Effector memory CD4-positive, alpha-beta T cell (primary cell): ENCODE results near the gene DNAH8.

ENCODE experiments used
- DNase-seq, 3 donors: peaks; one replicate each; pipeline ENCODE4 v3.0.0-alpha.2; 2020
- H3K27ac ChIP-seq: 2 replicates; pipeline ENCODE4 v1.7.0; 2013; ENCODE audit warnings: mild to moderate bottlenecking, low read length, moderate library complexity; ENCODE audit not compliant: insufficient read depth, poor library complexity, severe bottlenecking
- H3K27me3 ChIP-seq: replicated peaks from 2 replicates; pipeline ENCODE4 v1.7.0; 2013; ENCODE audit warnings: mild to moderate bottlenecking, low read length; ENCODE audit not compliant: insufficient read depth, control insufficient read depth, poor library complexity, severe bottlenecking
- H3K36me3 ChIP-seq: 2 replicates; pipeline ENCODE4 v1.7.0; 2013; ENCODE audit warnings: mild to moderate bottlenecking, low read length, moderate library complexity; ENCODE audit not compliant: control insufficient read depth, insufficient read depth
- H3K4me1 ChIP-seq: 2 replicates; pipeline ENCODE4 v1.7.0; 2013; ENCODE audit warnings: low read length, mild to moderate bottlenecking; ENCODE audit not compliant: control insufficient read depth, insufficient read depth, poor library complexity, severe bottlenecking
- H3K4me3 ChIP-seq: 2 replicates; pipeline ENCODE4 v1.7.0; 2013; ENCODE audit warnings: low read length, low read depth, mild to moderate bottlenecking; ENCODE audit not compliant: insufficient read depth, poor library complexity, severe bottlenecking
- H3K9me3 ChIP-seq: 2 replicates; pipeline ENCODE4 v1.7.0; 2013; ENCODE audit warnings: mild to moderate bottlenecking, low read length, moderate library complexity; ENCODE audit not compliant: control insufficient read depth

Gene DNAH8

DNA sequence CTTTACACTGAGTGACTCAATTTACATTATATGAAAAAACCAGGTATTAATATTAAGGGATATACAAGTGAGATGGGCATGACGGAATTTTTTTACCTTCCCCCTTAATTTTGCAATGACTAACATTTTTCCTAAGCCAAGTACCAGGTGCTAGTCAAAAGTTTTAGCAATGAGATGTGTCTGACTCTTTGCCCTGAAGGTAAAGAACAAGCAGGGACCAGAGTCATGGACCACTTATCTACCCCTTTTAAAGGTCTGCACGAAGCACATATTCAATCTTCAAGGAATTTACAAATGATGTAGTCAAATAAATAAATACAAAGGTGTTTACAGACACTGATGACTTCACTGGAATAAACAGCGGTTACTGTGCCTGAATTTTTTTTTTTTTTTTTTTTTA is 13.6 kb upstream of the DNAH8 start:
- Histone ChIP-seq H3K4me3 (no peak overlapping the region), H3K36me3 (no peaks in the 10 kb centered on the region), H3K4me1 (peaks cover 4% of the 10 kb centered on the region), H3K27ac (no peak overlapping the region), H3K27me3 (no peaks in the 10 kb centered on the region), H3K9me3 (no peaks in the 10 kb centered on the region)
- no peak for DNase-seq

DNA sequence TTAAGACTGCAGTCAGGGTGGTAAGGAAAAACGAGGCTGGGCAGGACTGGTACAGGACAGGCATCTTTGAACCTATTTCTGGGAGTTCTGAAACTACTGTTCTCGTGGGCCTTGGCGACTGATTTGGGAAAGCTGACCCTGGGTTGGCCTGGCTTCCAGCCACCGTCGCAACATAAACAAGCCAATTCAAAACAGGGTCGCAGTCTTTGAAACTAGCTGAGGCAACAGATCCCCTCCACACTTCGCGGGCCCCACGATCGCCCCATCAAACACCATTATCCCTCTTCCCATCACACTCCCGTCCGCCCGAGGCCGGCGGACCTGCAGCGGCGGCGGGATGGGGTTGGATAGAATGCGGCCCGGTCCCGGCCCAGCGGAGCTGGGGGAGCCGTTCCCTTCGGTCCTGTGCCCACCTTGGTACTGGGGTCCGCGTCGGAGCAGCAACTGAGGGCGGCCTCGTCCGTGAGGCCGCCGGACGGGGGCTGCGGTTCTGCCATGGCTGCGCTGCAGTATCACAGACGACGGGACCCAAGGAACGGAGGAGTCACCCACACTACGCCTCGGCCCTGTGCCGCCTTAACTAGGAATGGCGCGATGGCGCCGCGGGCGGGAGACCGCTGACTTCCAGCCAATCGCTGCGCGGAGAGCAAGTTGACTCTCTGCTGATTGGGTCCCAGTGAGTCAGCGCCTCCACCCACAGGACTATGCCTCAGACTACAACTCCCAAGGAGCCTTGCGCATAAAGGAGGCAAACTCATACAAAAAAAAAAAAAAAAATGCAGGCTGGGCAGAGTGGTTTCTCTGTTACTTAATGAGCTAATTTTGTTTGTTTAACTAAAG is 12.3 kb upstream of the DNAH8 start, which contains the start of gene GLO1:
TSS of gene GLO1 (minus strand) at position 588 of the 840 bp plus-strand sequence. CDS start at position 497, 91 bp downstream.
- no peaks in the 10 kb centered on the region for H3K36me3 ChIP-seq
- H3K27me3 ChIP-seq = no peaks in the 10 kb centered on the region
- peak; percentile 89 to 96 (median 93) for DNase-seq
- H3K9me3 ChIP-seq = no peaks in the 10 kb centered on the region
- H3K27ac ChIP-seq = peak within 1 kb of the TSS; percentile 84
- H3K4me3 ChIP-seq = peak within 1 kb of the TSS; percentile 72
- H3K4me1 ChIP-seq = peaks cover 4% of the 10 kb centered on the region

DNA sequence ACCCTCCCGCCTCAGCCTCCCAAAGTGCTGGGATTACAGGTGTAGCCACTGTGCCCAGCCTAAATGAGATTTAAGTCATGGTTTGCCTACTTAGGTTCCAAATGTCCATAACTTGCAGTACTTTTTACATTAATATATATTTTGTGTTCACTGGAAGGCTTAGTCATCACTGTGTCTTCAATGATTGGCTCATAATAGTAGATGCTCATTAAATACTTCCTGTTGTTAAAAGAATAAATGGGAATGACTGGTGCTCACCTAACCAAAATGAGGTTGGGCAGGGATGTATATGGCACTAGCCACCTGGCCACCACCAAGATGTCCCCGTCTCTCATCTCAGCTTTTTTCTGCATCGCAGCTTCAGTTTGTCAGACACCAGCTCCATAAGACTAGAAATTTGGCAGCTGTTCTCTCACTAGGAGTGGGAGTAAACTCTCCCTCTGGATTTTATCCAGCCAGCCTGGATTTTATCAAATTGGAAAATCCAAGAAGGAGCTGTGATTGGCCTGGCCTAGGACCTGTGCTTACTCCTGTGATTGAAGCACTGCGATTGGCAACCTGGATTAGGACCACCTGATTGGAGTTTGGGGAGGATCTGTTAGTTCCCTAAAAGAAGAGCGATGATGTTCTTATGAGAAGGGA is 11.0 kb upstream of the DNAH8 start:
- Histone ChIP-seq H3K9me3 (no peaks in the 10 kb centered on the region), H3K27ac (no peak overlapping the region), H3K4me1 (peaks cover 4% of the 10 kb centered on the region), H3K36me3 (no peaks in the 10 kb centered on the region), H3K27me3 (no peaks in the 10 kb centered on the region), H3K4me3 (no peak overlapping the region)
- no peak for DNase-seq

DNA sequence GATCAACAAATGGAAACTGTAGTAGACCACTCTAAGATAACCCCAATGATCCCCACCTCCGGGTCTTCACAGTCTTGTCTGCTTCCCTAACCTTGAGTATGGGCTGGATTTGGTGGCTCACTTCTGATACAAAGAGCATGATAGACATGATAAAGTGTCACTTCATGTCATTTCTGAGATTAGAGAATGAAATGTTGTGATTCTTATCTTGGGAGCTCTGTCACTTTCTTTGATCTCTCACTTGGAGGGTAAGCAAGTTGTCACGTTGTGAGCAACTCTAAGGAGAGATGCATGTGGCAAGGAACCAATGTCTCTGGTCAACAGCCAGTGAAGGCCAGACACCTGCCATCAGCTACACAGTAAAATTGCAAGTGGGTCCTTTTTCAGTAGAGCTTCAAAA is 9.2 kb upstream of the DNAH8 start:
- Histone ChIP-seq H3K27me3 (no peaks in the 10 kb centered on the region), H3K9me3 (no peaks in the 10 kb centered on the region), H3K4me1 (peaks cover 4% of the 10 kb centered on the region), H3K27ac (no peak overlapping the region), H3K36me3 (no peaks in the 10 kb centered on the region), H3K4me3 (no peak overlapping the region)
- no peak for DNase-seq

DNA sequence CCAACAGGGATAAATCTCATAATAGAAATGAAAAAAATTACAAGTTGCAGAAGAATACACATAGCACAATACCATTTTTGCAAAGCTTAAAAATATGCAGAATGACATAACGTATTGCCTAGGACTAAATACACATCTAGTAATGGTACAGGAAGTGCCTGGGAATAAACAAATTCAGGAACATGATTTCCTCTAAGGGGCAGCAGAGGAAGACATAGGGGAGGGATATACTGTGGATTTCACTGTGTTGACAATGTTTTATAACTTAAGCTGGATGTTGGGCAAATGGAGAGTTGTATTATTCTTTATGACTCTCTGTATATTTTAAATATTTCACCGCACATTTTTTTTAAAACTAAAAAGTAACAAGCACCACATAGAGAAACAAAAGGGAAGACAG is 6.6 kb upstream of the DNAH8 start:
- Histone ChIP-seq H3K27ac (no peak overlapping the region), H3K4me3 (no peak overlapping the region), H3K27me3 (no peaks in the 10 kb centered on the region), H3K9me3 (no peaks in the 10 kb centered on the region), H3K36me3 (no peaks in the 10 kb centered on the region), H3K4me1 (no peaks in the 10 kb centered on the region)
- DNase-seq = no peak

DNA sequence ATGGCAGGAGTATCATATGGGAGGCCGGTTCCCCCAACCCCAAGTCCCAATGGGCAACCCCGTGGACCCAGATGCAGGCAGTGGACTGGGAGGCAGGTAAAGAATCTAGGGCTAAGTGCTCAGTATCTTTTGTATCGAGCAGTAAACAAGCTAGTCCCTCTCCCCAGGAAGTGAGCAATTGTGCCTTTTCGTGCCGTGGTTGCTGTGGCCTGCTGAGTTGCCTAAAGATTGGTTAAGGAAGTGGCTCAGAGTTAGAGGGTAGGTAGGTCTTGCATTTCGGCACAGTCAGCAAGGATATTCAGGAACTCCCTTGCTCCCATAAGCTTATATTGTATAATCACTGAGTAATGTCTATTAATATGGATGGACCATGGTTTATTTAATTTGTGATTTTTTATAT is 1.3 kb upstream of the DNAH8 start:
- Histone ChIP-seq H3K27ac (no peak overlapping the region), H3K36me3 (no peaks in the 10 kb centered on the region), H3K9me3 (no peaks in the 10 kb centered on the region), H3K4me3 (no peak overlapping the region), H3K27me3 (peaks cover 8% of the 10 kb centered on the region), H3K4me1 (peaks cover 11% of the 10 kb centered on the region)
- DNase-seq = peak; percentile 11 to 25 (median 16)

DNA sequence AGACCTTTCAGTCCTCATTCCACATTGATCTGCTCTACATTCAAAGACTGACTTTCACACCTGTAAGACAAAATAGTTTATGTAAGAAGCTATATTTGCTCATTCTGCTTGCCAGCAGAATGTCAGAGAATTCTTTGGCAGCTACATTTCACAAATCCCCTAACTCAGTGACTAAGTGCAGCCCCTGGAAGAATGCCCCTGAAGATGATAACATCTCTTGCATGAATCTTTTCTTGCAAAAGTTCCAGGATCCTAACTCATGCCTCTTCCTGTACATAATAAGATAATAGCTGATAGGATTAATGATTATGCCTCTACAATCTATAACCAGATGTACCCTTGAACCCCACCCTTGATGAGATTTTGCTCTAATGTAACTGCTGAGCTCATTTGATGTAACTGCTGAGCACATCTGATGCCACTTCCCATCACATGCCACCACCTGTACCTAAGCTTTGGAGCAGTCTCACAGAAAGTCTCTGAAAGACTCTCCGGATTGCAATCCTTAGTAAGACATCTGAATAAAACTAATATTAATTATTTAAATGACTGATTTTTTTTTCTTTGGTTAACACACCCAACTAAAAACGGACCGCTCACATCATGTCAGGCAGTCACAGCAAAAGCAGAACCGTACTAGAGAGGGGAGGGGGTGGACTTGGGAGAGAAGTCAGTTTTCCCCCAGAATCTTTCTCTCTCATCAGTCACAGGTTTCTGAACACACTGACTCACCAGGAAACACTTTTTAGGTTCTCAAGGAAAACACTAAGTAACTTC is 684 bp upstream of the DNAH8 start:
- no peak for DNase-seq
- Histone ChIP-seq H3K36me3 (no peaks in the 10 kb centered on the region), H3K4me3 (peak overlapping the region; percentile 48), H3K27me3 (peaks cover 8% of the 10 kb centered on the region), H3K27ac (no peak overlapping the region), H3K9me3 (no peaks in the 10 kb centered on the region), H3K4me1 (peaks cover 11% of the 10 kb centered on the region)

DNA sequence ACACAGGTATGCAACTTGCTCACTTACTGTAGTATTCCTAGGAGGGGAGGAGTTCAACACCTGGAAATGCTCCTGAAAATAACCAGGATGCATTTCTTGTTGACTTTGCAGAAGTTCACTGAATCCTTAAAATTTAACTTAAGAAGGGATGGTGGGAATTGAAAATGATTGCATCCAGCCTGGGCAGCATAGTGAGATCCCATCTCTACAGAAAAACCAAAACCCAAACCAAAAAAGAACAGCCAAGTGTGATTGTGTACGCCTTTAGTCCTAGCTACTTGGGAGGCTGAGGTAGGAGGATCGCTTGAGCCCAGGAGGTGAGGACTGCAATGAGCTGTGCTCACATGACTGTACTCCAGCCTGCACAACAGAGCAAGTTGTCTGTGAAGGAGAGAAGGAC is 1.7 kb downstream of the DNAH8 start:
- no peaks in the 10 kb centered on the region for H3K36me3 ChIP-seq
- H3K4me3 ChIP-seq = no peak overlapping the region
- H3K9me3 ChIP-seq = no peaks in the 10 kb centered on the region
- H3K27ac ChIP-seq = no peak overlapping the region
- peaks cover 11% of the 10 kb centered on the region for H3K4me1 ChIP-seq
- DNase-seq = no peak
- peaks cover 8% of the 10 kb centered on the region for H3K27me3 ChIP-seq

DNA sequence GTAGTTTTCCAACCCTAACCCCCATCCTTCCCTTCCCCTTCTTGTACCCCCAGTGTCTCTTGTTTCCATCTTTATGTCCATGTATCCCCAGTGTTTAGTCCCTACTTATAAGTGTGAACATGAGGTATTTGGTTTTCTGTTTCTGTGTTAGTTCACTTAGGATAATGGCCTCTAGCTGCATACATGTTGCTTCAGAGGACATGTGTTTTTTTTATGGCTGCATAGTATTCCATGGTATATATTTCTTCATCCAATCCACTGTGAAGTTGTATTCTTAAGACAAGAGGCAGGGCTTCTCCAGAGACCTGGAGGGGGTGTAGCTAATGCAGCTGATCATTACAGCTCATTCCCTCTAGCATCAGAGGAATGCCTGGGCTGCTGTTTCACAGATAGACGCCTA is 4.2 kb downstream of the DNAH8 start:
- no peak overlapping the region for H3K27ac ChIP-seq
- no peak for DNase-seq
- H3K27me3 ChIP-seq = peaks cover 8% of the 10 kb centered on the region
- H3K4me3 ChIP-seq = no peak overlapping the region
- peaks cover 11% of the 10 kb centered on the region for H3K4me1 ChIP-seq
- H3K9me3 ChIP-seq = no peaks in the 10 kb centered on the region
- H3K36me3 ChIP-seq = no peaks in the 10 kb centered on the region

DNA sequence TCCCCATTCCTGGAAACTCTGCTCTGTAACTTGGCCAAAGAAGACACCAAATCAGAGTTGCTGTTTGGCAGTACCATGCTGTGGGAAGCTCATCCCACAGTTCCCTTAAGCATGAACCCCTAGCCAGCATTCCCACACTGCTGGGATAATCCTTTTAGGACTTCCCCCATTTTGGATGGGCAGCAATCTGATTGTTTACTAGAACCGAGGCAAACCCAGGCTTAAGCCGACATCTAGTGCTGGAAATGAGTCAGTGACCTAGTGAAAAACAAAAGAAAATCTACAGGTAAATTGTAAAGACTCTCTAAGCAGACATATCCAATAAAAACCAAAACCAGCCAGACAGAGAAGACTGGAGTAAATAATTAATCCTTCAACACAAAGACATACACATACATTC is 5.2 kb downstream of the DNAH8 start:
- no peak for DNase-seq
- Histone ChIP-seq H3K4me3 (no peak overlapping the region), H3K4me1 (peaks cover 2% of the 10 kb centered on the region), H3K36me3 (no peaks in the 10 kb centered on the region), H3K9me3 (no peaks in the 10 kb centered on the region), H3K27me3 (peaks cover 3% of the 10 kb centered on the region), H3K27ac (no peak overlapping the region)
